H1 (cell line): ENCODE data around the gene KRT80.

ENCODE experiments used
- ATF2 ChIP-seq: IDR thresholded peaks from 2 replicates; pipeline ENCODE4 v1.6.1; 2012; ENCODE audit warnings: low read length, inconsistent platforms
- CTCF ChIP-seq, 3 experiments: IDR thresholded peaks; 1 replicate in 2 of 3; 2 replicates in 1 of 3; pipeline versions ENCODE4 v1.5.1 to v1.6.1; 2011; ENCODE audit warnings: low read length in 3 of 3, mild to moderate bottlenecking in 3 of 3, inconsistent platforms in 2 of 3, low read depth in 1 of 3, moderate library complexity in 1 of 3; ENCODE audit not compliant: insufficient read depth in 1 of 3; ENCODE audit errors: control extremely low read depth in 1 of 3
- KDM1A ChIP-seq: fragments of 200-600, 300-600 bp; sonication (generic); IDR thresholded peaks from 2 replicates; pipeline ENCODE4 v1.7.1; 2016; ENCODE audit warnings: mild to moderate bottlenecking, low read length, borderline replicate concordance
- POLR2AphosphoS5 ChIP-seq: IDR thresholded peaks from 2 replicates; pipeline ENCODE4 v1.6.1; 2011; ENCODE audit warnings: low read depth, low read length
- TAF7 ChIP-seq: optimal IDR thresholded peaks from 2 replicates; pipeline ENCODE3; 2011; ENCODE audit warnings: low read depth, mild to moderate bottlenecking, inconsistent platforms, low read length, moderate library complexity, borderline replicate concordance
- TCF12 ChIP-seq: IDR thresholded peaks from 2 replicates; pipeline ENCODE4 v1.6.1; 2011; ENCODE audit warnings: low read depth, mild to moderate bottlenecking, low read length

DNA sequence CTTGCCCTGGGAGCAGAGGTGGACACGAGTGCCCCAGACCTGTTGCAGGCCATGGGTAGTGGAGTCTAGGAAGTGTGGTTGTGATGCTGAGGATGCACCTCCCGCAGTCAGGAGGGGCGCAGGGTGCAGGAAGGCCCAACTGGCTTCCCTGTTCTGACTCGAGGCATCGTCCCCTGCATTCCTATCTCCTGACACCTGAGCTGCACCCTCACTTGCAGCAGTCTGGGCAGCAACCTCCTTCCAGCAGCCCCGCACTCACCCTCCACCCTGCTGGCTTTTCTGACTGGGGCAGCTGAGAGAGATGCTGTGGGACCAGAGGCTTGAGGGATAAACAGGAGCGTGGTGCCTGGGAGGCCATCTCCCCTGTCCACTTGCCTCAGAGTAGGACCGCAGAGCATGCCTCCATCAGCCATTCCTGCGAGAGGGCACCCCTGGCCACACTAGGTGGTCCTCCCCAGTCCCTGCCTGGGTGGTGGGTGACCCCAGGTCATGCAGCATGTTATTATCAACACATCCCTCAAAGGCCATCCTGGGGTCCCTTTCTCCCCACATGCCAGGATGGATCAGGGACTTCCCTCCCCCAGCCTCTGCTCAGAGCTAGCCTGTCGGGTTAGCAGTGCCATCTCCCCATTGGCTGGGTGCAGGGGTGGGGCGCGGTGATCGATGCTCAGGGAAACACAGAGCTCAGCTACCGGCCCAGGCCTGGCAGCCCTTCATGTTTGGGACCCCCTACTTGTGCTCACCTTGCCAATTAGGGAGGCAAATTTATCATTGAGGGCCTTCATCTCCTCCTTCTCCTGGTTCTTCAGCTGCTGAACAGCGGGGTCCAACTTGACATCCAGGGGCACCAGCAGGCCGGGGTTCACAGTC lies 719 bp downstream of the KRT80 start:
- TF ChIP-seq TAF7 (no peak), CTCF (IDR thresholded peaks at IDR 0.05; ENCODE audit: control extremely low read depth in 1 of 3, insufficient read depth in 1 of 3, low read depth in 1 of 3, low read length in 3 of 3) (no peak), KDM1A (no peak), TCF12 (no peak), POLR2AphosphoS5 (no peak), ATF2 (no peak)
